ENCODE measurements around the gene WBP11.

Gene WBP11

DNA sequence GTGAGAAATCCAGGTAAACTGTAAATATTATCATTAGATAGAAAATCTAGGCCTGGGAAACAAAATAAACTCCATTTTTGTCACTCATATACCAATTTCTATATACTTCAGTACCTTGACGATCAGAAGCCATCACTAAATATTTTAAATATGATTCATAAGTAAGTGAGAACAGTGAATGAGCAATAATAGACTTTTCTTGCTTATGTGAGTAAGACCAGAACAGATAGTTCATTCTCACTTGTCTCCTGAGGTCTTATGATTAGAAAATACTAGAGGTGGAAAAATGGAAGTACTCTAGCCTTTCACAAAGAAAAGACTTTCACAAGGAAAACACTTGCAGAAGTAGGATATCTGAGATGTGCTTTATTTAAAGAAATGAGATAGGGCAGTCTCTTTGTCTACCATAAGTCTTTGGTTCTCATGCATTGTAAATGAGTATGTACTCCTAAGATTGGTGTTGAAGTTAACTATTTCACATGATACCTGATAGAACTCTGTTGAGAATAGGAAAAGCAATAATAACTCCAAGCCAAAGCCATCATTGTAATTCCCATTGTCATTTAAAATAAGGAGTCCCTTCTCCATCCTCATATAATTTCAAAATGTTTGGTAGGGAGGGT lies 20.8 kb upstream of the WBP11 start:
- no peak for DNase-seq

DNA sequence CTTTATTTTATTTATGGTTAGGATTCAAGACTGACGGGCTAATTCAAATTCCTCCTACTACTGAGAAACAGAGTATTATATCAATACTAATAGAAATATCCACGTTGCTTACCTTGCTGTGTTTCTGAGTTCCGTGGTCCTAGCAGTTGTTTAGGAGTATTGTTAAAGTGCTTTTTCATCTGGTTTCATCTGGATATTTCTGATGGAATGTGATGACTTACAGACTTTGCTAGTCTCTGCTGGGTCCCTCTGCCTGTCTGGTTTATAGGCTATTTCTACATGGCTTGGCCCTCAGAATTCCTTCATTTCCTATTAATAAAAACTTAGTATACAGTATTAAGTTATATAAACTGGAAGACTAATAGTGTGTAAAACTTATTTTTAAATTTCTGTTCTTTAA lies 10.7 kb upstream of the WBP11 start, which contains the start of gene SMCO3:
Gene SMCO3, minus strand, starts transcription at position 169 of the 400 bp plus-strand sequence. CDS start 7,502 bp downstream, outside the sequence.
- DNase-seq = no peak

DNA sequence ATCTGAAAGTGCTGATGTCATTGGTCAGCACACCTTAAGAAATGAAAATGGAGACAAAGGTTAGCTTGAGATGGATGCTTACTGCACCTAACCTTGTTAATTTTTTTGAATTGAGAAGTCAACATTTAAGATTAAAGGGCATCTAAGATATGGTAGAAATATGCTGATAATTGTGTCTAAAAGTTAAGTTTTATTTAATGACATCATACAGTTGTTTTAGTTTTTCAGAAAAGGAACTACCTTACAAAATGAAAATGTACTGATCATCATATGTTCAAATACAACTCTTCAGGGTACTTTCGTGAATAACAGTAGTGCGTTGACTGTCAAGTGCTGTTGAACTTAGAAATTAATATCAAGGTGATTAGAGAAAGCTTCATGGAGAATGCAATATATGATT lies 8.2 kb upstream of the WBP11 start:
- DNase-seq = no peak

DNA sequence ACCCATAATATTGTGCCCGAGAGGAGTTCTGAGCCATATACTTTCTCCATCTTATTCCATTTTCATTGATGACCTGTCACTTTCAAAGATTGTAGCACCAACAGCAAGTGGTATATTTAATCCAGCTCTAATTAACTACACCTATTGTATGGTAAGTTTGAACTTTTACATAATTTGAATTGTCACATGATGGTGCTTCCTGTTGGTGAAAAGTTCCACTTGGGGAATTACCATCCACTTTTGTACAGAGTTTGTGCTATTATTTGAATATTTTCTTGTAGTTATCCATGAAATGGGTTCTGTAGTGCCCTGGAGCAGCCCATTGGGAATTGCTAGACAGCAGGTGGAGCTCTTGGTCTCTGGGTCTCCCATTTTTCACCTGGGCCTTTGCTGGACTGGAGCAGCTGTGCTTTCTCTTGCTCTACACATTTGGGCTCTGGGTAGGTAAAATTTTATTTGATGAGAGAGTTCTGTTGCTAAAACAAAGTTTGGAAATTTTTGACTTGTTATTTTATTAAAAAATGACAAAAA lies 7.7 kb upstream of the WBP11 start:
- DNase-seq = peak in 1 of 2 experiments; percentile 40

DNA sequence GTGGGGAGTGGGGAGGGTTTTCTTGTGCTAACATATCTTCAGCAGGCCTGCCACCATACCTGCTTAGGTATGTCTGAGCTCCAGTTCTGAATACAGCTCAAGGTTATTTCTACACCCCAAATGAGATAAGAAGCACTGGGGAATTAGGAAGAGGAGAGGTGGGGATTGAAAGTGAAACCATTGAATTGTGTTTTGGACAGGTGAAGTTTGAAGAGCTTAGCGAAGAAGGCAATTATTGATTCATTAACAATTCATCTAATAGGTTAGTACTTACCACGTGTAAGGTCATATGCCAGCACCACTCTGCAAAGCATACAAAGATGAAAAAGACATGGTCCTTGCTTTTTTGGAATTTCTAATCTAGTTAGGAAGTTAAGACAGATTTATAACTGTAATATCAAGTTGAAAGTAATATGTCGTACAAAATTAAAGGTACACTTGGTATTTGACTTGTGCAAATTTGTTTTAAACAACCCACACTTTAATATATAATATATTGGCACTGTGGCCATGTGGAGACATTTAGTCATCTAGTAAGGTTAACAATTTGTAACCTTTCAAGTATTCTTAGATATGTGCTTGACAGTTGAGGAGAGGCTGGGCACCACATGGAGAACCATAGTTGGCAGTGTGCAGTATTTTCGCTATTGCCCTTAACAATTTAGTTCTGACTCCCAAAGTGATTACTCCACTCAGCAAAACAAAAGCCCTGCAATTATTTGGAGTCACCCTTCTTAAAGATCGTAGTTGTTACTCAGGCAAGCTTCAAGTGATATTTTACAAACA lies 7.1 kb upstream of the WBP11 start:
- DNase-seq = no peak

DNA sequence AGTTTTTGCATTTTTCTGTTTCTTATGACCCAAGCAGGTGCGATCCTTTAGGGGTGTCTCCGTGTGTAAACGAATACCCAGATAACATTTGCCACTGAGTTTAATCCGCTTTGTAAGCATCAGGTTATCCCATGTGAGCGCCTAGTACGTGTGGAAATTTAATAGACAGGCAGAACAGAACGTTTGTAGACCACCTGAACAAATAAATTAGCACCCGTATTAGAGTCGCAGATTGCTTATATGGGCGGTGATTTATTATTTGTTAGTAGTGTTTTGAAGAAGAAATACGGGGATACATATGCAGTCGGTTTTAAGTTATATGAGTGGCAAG lies 517 bp upstream of the WBP11 start:
- no peak for DNase-seq

DNA sequence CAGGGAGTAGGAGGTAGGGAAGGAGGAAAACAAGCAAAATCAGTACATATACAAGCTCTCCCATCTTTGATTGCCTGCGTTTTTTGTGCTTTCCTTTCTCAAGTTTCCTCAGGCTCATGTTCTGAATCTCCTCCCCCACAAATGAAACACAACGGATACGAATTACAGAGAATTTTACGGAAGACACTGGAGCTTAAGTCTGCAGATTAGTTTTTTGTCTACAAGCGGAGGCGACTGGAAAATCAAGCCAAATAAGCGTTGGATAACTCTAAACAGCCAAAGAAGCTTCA lies 612 bp downstream of the WBP11 start:
- DNase-seq = no peak

DNA sequence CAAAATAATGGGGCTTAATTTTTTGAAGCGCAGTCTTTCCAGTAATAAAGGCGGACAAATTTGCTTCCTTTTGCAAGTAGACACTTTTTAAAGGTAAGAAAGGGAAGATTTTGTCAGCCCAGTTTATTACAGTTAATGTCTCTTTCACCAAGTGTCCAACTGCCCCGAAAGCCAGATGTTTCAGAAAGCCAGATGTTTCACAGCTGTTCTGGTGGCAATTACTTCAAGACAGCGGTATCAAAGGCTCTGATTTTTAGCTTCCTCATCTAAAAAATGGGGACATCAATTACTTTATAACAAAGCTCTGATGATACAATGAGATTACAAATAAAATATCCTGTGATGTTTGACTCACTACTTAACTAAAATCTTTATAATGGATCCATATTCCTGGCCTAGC lies 1.0 kb downstream of the WBP11 start:
- DNase-seq = no peak

DNA sequence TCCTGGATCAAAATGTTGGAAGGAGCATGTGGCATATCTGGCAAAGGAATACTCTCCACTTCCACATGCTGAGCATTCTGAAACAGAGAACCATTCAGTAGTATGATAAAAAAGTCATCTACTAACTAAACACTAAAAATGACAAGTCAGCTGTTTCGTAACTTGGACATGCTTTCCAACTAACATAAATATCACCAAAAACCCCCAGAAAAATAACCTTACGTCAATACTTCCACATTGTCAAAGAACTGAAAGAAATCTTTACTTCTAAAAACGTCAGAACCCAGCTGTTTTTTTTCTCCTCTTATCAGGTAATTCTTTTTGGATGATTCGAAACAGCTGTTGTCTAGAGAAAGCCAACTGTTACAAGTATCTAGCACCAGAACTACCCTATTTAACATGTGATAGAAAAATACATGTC lies 8.2 kb downstream of the WBP11 start:
- no peak for DNase-seq

DNA sequence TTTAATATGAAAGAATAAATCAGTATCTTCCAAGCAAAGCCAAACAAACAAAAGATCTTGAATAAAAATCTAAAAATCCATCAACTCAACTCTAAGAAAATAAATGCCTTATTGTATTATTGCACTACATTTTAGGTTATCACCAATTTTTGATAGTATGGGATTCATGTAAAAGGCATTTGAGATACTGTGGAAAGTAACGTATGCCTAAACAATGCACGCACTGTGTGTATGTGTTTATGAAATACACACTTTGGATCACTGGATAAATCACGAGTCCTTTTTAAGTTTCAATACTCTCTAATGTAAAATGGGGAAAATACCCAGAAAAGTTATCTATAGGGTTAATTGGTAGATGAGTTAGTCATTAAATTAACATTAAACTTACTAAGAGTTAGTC lies 17.7 kb downstream of the WBP11 start:
- no peak for DNase-seq

DNA sequence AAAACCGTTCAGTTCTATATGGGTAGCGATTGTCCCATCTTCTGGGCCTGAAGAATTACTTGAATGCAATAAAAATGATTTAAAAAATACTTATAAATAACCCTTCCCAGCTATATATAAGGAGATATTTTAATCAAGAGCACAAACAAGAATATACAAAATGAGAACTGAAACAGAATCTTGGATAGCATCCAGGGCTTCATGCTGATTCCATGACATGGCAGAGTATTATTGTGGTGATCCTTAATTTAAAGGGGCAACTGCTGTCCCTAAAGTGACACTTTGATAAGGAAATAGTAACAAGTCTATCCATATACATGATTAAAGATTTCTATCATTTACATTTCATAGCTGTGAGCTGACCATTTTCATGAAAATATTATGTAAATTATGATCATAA lies 18.8 kb downstream of the WBP11 start:
- DNase-seq = no peak

DNA sequence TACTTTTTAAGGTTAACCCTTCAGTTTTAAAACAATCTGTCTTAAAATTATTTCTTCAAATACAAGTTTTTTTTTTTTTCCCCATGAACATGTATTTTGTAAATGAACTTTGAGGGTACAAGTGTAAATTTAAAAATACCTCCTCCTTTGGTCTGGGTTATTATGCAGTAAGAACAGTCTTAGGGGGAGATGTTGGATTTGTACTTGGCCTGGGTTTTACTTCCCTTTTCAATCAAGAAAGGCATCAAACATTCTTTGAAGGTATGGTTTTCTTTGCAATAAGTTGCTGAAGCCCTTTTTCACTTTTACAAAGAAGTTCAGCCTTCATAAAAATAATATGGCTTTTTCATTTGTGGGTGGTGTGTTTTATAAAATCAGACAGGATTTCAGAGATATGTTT lies 20.5 kb downstream of the WBP11 start:
- no peak for DNase-seq

DNA sequence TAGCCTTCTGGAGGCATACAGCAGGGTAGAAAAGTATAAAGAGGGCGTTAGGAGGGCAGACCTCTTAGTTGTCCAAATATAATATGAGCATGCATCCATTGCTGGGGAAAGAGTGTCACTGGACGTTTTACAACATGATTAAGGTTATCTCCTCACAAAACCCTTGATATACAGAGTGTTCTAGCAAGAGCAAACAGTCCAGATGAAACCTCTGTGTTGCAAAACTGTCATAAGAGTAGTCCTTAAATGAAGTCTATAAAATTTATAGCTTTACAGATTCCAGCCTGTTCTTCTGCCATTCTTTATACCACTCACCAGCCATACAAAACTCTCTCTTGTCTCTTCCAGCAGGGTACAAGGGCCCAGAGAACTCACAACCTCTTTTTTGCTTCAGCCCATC lies 21.7 kb downstream of the WBP11 start:
- no peak for DNase-seq

DNA sequence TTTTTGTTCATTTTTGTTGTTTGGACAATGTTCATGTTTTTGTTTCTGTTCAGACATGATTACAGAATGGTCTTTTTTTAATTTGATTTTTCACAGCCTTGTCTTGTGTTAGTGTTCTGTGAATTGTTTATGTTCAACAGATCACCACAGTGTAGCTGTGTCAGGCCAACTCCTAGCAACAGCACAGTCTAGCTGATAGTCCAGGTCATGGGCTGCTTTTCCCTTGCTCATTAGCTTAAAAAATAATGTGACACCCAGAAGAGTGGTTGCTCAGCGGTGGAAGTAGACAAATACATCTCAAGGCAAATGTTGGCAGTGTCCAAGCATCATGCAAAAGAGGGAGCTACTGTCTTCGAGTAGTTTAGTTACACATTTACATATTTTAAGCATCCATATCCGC lies 22.4 kb downstream of the WBP11 start:
- DNase-seq = no peak

DNA sequence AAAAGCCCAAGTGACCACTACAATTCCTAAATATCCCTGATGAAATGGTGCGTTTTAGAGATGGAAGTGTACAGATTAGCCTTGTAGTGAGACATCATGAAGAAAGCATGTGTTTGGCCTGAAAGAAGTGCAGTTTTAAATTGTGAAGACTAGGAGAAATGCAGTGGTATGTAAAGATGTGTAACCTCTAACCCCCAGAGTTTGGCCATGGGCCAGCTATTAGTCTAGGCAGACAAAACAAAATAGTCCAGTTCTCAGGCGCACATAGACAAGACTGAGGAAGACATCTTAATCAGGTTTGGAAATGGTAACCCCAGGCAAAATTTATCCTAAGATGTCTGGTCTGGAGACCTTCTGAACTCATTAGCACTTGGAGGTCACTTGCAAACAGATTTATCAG lies 23.4 kb downstream of the WBP11 start:
- DNase-seq = no peak

DNA sequence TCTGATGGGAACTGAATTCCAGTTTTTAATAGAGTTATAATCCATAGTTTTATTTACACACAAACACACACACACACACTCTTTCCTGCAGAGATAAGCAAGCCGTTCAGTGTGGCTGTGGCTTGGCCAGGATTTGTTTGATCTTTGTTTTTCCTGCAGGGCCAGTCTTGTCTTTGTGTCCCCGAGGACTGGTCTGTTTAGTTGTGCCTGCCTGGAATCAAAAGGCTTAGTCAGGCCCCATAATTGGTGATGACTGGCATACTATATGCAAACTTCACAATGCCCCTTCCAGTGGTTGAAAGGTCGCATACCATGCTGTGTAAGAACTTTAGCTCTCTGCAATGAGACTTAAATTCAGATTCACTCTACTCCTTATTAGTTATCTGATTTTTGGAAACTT lies 26.0 kb downstream of the WBP11 start:
- DNase-seq = no peak

DNA sequence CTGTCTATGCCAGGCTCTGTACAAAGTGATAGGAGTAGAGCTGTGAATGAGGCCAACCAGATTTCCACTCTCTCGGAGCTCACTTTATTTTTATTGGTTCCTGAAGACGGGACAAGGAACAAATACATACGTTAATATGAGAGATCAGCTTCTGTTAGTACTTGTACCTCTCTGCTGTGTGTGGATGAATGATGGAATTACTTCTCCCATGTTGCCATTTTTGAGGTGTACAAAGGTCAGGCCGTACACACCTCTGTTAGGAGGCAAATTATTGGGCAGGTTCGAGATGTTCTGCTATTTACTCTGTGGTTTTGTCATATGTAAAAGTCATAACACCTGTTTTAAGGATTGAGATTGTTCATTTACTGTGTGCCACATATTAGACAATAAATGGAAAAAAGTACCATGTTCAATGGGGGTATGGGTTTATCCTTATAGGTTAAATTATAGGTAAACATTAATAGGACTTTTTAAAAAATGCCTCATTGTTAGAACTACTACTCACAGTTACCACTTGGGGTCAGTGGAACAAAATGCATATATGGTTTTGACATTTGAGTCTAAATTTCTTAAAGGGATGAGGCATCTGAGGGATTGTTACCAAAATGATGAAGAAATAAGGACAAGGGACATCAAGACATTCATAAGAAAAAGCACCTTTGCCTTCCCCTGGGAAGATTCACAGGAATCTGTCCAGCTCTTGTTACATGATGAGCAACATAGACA lies 26.9 kb downstream of the WBP11 start:
- peak in 1 of 2 experiments; percentile 40 for DNase-seq

DNA sequence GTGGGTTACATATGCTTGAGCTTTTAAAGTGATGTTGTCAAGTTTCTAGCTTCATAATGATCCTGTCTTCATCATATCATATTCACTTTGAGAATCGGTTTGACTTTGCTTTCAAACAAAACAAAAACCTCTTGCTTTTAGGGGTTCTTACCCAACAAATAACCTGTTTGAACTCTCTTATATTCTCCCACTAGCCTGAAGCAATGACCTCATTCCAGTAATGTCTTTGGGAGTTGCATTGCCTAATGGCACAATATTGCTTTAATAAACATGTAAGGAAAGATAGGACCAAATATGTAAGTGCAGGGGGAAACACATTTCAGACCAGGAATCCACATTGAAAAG lies 27.7 kb downstream of the WBP11 start:
- DNase-seq = peak in 1 of 2 experiments; percentile 55

DNA sequence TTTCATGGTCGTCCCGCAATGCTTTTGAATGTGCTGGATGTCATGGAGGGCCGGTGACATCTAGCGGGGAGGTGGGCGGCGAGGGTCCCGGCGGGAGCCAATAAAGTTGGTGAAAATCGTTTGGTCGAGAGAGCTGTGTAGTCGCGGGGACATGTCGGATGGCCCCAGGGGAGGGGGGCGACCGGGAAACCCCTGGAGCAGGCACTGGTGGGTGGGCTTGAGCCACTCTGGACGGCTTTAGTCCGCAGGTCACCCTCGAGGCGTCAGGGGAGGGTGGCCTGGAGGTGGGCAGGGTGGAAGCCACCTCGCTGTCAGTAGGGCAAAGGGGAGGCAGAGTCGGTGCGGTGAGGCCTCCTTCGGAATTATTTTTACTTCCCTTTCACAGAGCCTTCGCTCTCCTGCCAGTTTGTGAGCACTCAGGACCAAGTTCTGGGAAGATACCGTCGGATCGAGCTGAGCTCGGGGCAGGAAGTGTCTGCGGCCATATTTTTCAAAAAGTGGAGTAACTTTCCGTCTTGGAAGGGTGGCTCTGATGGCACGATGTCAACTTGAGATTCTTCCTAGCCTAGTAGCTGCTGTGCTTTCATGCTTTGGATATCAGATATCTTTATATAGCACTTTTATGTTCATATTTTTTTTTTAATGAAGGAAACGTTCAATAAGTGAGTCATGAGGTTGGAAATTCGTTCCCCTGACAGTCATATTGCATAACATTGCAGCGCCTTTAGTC lies 28.2 kb downstream of the WBP11 start:
- DNase-seq = peak; percentile 30 to 56

DNA sequence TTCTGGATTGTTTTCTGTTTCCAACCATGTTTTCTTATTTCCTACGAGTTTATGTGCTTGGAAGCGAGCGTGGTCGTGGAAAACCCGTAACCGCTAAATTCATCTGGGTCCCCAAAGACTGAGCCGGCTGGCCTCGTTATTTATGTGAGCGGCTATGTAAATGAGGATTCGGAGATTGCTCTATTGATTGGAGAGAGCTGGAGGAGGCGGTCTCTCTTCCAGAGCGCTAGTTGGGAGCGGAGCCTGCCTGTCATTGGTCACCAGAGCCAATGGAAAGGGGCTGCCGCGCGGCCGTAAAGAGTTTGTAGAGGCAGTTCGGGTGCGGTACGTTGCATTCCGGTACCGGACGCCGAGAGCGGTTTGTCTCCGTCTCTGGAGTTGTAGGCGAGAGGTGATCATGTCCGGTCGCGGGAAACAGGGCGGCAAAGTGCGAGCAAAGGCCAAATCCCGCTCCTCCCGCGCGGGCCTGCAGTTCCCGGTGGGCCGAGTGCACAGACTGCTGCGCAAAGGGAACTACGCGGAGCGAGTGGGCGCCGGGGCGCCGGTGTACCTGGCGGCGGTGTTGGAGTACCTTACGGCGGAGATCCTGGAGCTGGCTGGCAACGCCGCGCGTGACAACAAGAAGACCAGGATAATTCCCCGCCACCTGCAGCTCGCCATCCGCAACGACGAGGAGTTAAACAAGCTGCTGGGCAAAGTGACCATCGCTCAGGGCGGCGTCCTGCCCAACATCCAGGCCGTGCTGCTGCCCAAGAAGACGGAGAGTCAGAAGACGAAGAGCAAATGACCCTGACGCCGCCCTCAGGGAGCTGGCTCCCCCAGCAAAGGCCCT lies 29.0 kb downstream of the WBP11 start:
- DNase-seq = peak; percentile 89 to 96

DNA sequence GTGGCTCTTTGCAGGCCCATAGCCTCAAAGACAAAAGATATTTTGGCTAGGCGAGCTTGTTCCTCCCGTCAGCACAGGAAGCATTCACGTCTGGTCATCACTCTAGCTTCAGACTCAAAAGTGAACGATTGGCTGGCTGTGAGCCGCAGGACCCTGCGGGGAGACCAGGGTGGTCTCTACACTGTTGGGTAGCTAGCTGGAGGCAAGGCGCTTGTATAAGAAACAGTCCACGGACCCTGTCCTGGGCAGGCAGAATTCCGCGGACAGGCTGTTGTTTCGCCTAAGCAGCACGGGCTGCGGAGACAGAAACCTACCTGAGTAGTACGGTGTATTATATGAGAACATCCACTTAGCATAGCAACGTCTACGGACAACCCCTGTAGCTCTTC lies 29.6 kb downstream of the WBP11 start:
- DNase-seq = no peak

DNA sequence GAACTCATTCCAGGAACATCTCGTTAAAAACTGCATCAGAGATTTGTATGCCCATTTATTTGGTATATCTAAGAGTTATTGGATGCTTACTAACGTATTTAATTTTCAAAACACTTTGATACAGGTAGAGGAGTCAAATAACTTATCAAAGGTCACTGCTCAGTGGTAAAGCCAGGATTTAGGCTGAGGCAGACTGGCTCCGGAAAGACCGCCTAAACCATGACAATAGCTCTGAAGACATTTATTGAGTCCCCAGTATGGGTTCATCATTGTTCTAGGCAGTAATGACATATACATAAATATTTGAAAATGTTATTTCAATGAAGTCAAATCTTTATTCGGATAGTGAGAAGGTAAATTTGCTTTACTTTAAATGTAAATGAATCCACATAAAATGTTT lies 30.3 kb downstream of the WBP11 start:
- DNase-seq = no peak

Measured in SW 1271 (cell line).